ENCODE data around the gene FKBP4. TPM values are rescaled to one million over a fixed set of nuclear protein-coding genes. Genes with fewer than 3 reads are reported as not detected.

FKBP4 gene
- total and polyA plus RNA-seq, 2 of the 8 experiments (the other 6 are each of a cell fraction or from before 2014, with no cell fraction given): 72.6 to 243 TPM

GRCh38 chr12:2783936-2784600, 10.7 kb upstream of the FKBP4 start (continued):
- no peak for TF ChIP-seq GTF2F1 (IDR thresholded peaks at IDR 0.05; ENCODE audit: borderline replicate concordance, low read depth, low read length)
- TF ChIP-seq CEBPB (IDR thresholded peaks at IDR 0.05; ENCODE audit: low read depth, low read length): no peak
- peak; percentile 28; the same call in 1 of the 2 replicates for TF ChIP-seq YY1 (IDR thresholded peaks at IDR 0.05; ENCODE audit: low read depth, low read length)
- peak; percentile 93 to 97 (median 96) for TF ChIP-seq CTCF (IDR thresholded peaks at IDR 0.05; ENCODE audit: control extremely low read depth in 1 of 3, insufficient read depth in 1 of 3, low read depth in 1 of 3, low read length in 3 of 3)
- no peak for TF ChIP-seq POLR2A (IDR thresholded peaks at IDR 0.05; ENCODE audit: control extremely low read depth in 1 of 2, low read depth in 2 of 2, low read length in 2 of 2)
- TF ChIP-seq CHD2 (IDR thresholded peaks at IDR 0.05; ENCODE audit: low read length): peak; percentile 79
- TF ChIP-seq ZNF274 (IDR thresholded peaks at IDR 0.05; ENCODE audit: borderline replicate concordance, extremely low read depth, low read length): no peak
- no peak for TF ChIP-seq BACH1 (IDR thresholded peaks at IDR 0.05; ENCODE audit: low read length)
- no peak for TF ChIP-seq CBX5 (IDR thresholded peaks at IDR 0.05; ENCODE audit: low read depth, low read length)
- TF ChIP-seq CHD1 (IDR thresholded peaks at IDR 0.05; ENCODE audit: low read depth, low read length): no peak
- no peak for TF ChIP-seq CREB1 (IDR thresholded peaks at IDR 0.05)
- peak; percentile 44; the same call in 1 of the 2 replicates for TF ChIP-seq BRCA1 (IDR thresholded peaks at IDR 0.05; ENCODE audit: low read depth, low read length)
- no peak for TF ChIP-seq HDAC6 (IDR thresholded peaks at IDR 0.05; ENCODE audit: low read depth, low read length)
- peak; percentile 90 to 97 for TF ChIP-seq RAD21 (IDR thresholded peaks at IDR 0.05 in 1 of 2, conservative IDR thresholded peaks at IDR 0.05 in 1 of 2; ENCODE audit: low read depth in 2 of 2, low read length in 2 of 2)
